Uterus (tissue), 4 donors: Measurements from ENCODE around the gene TRABD. TPM values are rescaled to one million over a fixed set of nuclear protein-coding genes. Genes with fewer than 3 reads are reported as not detected.

Source experiments
- DNase-seq, 2 donors: peaks; one replicate each; pipeline ENCODE4 v3.0.0-alpha.2; 2019 to 2020
- H3K27ac ChIP-seq, 2 donors: fragments of 200-600 bp; sonication (generic); 1 replicate in 1 of 2; 2 replicates in 1 of 2; pipeline ENCODE4 v1.5.1; 2016 to 2018
- H3K27me3 ChIP-seq, 2 donors: fragments of 200-600 bp; sonication (generic); one replicate each; pipeline ENCODE4 v1.5.1; 2018 to 2019; ENCODE audit warnings: control low read depth in 1 of 2
- H3K36me3 ChIP-seq, 2 donors: fragments of 200-600 bp; sonication (generic); one replicate each; pipeline ENCODE4 v1.5.1; 2019; ENCODE audit warnings: control low read depth in 1 of 2
- H3K4me1 ChIP-seq, 2 donors: fragments of 200-600 bp; sonication (generic); one replicate each; pipeline ENCODE4 v1.5.1; 2018 to 2019; ENCODE audit warnings: control low read depth in 1 of 2
- H3K4me3 ChIP-seq, 2 donors: fragments of 200-600 bp; sonication (generic); 1 replicate in 1 of 2; 2 replicates in 1 of 2; pipeline ENCODE4 v1.5.1; 2018 to 2019; ENCODE audit warnings: mild to moderate bottlenecking in 1 of 2
- H3K9me3 ChIP-seq, 2 donors: fragments of 200-600 bp; sonication (generic); one replicate each; pipeline ENCODE4 v1.5.1; 2019; ENCODE audit warnings: control low read depth in 1 of 2
- CTCF ChIP-seq, 4 experiments: fragments of 200-600 bp in 2 of 4; fragments of 450-650 bp in 2 of 4; sonication (generic) in 2 of 4; IDR thresholded peaks; one replicate each; pipeline ENCODE4 v1.5.1; 2016 to 2019; ENCODE audit warnings: antibody characterized with exemption in 4 of 4, mild to moderate bottlenecking in 2 of 4, moderate library complexity in 1 of 4
- POLR2A ChIP-seq, 2 donors: fragments of 450-650 bp; IDR thresholded peaks; one replicate each; pipeline ENCODE4 v1.6.1; 2016; ENCODE audit warnings: antibody characterized with exemption in 2 of 2, mild to moderate bottlenecking in 1 of 2, moderate library complexity in 1 of 2
- intact Hi-C: fragments of 100-400 bp; cut with DNase I; formaldehyde crosslinking; loops from one replicate; pipeline ENCODE4 v1.15.1; 2023; ENCODE audit warnings: low total_unique reads
- total RNA-seq, 4 donors: library from RNA; depleted of rRNA in 3 of 4; stranded (reverse); fragments of >200 nt in 3 of 4; gene quantifications; one replicate each; pipeline versions ENCODE4 v1.1.0 to v1.2.4, GENCODE V29; 2014 to 2023
- donor health status: DM: yes; HTN: yes; CAD: no.

The TRABD gene
- total RNA-seq, 4 donors from 2014 or later: 9.5 to 37.3 (median 15.0) TPM

GRCh38 chr22:50213263-50213662 is 27.6 kb downstream of the TRABD start:
- intact Hi-C loops: no loop called here
- Histone ChIP-seq H3K36me3 (no peaks in the 10 kb centered on the region), H3K27me3 (no peaks in the 10 kb centered on the region), H3K27ac (no peak overlapping the region), H3K4me1 (peaks cover 0 to 9% of the 10 kb centered on the region in 2 donors), H3K4me3 (no peak overlapping the region), H3K9me3 (no peaks in the 10 kb centered on the region)
- DNase-seq: no peak
- TF ChIP-seq CTCF (IDR thresholded peaks at IDR 0.05) (no peak), POLR2A (IDR thresholded peaks at IDR 0.05) (no peak)

- no peaks in the 10 kb centered on the region for H3K4me1 ChIP-seq
- no peak for TF ChIP-seq POLR2A (IDR thresholded peaks at IDR 0.05)
- TF ChIP-seq CTCF (IDR thresholded peaks at IDR 0.05): no peak
- intact Hi-C loops: no loop called here
- no peaks in the 10 kb centered on the region for H3K36me3 ChIP-seq
- no peaks in the 10 kb centered on the region for H3K27me3 ChIP-seq
- peak in 1 of 2 donors; percentile 43 for DNase-seq
- no peaks in the 10 kb centered on the region for H3K9me3 ChIP-seq
- no peak overlapping the region for H3K27ac ChIP-seq
- no peak overlapping the region for H3K4me3 ChIP-seq
Observed at GRCh38 chr22:50215297-50216054, 29.8 kb downstream of the TRABD start.

GRCh38 chr22:50216055-50216683 is 30.5 kb downstream of the TRABD start:
- Histone ChIP-seq H3K4me3 (no peak overlapping the region), H3K36me3 (no peaks in the 10 kb centered on the region), H3K9me3 (no peaks in the 10 kb centered on the region), H3K27ac (no peak overlapping the region), H3K4me1 (no peaks in the 10 kb centered on the region), H3K27me3 (no peaks in the 10 kb centered on the region)
- DNase-seq: peak in 1 of 2 donors; percentile 14
- intact Hi-C loops: no loop called here
- TF ChIP-seq POLR2A (IDR thresholded peaks at IDR 0.05) (no peak), CTCF (IDR thresholded peaks at IDR 0.05) (no peak)

- no peaks in the 10 kb centered on the region for H3K36me3 ChIP-seq
- DNase-seq: peak in 1 of 2 donors; percentile 21
- intact Hi-C loops: no loop called here
Observed at GRCh38 chr22:50216684-50217520, 31.2 kb downstream of the TRABD start.

More at GRCh38 chr22:50216684-50217520, 31.2 kb downstream of the TRABD start:
- Histone ChIP-seq H3K27me3 (no peaks in the 10 kb centered on the region), H3K27ac (no peak overlapping the region), H3K4me1 (no peaks in the 10 kb centered on the region), H3K9me3 (no peaks in the 10 kb centered on the region), H3K4me3 (no peak overlapping the region)
- TF ChIP-seq CTCF (IDR thresholded peaks at IDR 0.05) (no peak), POLR2A (IDR thresholded peaks at IDR 0.05) (no peak)
